HG03558 (cell line): ENCODE data around the gene HBS1L.

ENCODE experiments used
- ATAC-seq: cut with Tn5 transposase; IDR thresholded peaks from one replicate; pipeline ENCODE4 v1.9.1; 2021; ENCODE audit warnings: moderate number of reproducible peaks; ENCODE audit not compliant: unreplicated experiment; ENCODE audit errors: extremely low read depth

HBS1L gene

DNA sequence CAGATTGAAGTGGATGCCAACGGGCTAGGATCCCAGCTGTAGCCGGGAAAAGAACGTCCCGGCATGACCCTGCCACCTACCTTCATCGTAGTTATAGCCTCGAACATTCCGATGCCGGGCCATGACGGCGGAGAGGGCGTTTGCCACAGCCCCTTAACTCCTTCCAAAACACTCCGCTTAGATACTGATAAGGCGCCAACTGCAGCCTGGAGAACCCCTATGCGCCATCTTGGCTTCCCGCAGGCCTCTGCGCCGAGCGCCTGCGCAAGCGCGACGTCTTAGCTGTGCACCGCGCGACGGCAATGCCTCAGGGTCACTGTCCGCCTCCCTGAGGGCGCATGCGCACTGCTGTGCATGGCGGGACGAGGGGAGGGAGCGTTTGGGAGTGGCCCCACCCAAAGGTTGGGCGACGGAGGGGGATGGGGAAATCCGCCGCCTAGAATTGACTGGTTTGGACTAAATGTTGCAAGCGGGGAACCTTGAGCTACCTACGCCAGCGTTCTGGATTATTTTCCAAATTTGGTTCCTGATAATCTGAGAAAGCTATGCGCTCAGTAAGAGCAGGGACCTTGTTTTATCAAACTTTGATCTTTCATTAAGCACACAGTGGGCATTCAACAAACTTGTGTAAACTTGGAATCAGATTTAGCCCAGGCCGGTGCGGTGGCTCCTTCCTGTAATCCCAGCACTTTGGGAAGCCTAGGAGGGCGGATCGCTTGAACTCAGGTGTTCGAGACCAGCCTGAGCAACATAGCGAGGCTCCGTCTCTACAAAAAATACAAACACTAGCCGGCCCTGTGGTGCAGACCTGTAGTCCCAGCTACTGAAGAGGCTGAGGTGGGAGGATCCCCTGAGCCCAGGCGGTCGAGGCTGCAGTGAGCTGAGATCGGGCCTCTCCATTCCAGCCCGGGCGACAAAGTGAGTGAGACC lies at the start of gene HBS1L:
Gene HBS1L (minus strand): TSS at position 254 of the 930 bp plus-strand sequence. CDS start 131 bp downstream, at position 123.
- peak; percentile 90 for ATAC-seq

DNA sequence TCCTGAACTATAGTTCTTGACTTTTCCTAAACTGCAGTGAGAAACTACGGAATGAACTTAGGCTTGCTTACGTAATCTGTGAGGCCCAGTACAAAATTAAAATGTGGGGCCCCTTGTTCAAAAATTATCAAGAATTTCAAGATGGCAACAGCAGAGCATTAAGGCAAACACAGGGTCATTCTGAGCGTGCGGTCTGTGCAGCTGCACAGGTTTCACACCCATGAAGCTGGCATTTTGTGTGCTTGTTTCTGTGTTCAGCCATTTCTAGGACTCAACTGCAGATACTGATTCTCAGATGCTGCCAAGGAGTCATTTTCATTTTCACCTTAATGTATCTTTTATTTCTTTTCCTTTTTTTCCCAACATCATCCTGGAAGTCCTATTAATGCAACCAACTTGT lies 49.6 kb upstream of the HBS1L start:
- no peak for ATAC-seq

DNA sequence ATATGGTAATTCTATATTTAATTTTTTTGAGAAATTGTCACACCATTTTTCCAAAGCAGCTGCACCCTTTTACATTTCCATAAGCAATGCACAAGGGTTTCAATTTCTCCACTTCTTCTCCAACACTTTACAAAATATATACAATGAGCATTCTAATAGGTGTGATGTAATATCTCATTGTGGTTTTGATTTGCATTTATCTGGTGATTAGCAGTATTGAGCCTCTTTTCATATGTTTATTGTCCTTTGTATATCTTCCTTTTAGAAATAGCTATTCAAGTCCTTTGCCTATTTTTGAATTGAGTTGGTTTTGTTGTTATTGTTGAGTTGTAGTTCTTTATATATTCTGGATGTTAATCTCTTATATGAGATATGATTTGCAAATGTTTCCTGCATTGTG lies 47.6 kb upstream of the HBS1L start:
- ATAC-seq: no peak

DNA sequence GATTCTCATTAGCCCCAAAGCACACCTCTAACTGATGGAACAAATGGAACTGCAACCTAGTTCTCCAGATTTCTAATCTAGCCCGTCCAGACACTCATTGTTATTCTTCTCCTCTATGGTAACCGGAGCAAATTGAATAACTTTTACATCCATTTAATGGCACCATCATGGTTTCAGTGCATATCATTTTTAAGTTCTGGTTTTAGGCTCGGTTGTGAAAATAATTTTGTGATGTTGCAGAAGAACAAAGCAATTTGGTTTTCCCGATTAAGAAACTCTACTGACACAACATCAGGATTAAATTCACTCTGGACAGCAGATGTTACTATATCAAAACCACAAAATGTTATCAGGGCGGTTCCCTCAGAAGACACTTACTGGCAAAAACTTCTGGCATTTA lies 42.5 kb upstream of the HBS1L start:
- no peak for ATAC-seq

DNA sequence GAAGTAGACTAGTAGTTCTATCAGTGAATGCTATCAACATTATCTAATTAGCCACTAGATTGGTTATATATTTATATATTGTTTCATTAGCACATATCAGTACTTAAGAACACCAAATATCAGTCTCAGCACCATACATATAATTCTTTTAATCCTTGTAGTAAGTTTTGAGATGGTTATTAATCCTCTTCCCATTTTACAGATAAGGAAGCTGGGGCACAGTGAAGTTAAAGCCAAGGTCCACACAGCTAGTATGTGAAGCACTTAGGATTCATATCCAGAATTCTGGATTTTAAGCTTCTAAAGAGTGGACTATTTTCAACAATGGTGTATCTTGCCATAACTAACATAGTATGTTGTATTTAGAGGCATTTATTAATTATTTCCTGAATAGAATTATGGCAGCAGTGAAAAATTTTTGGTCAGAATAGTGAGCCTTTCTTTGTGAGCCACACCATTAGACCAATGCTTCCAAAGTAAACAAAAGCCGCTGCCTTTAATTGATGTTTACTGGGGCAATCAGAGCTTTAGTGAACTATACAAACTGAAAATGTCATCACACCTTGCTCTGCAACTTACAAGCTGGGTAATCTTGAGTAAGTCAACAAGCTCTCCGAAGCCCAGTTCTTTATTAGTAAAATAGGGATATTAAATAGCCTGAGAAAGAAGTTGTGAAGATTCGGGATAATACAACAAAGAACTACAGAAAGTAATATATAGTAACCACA lies 41.9 kb upstream of the HBS1L start:
- ATAC-seq: no peak

DNA sequence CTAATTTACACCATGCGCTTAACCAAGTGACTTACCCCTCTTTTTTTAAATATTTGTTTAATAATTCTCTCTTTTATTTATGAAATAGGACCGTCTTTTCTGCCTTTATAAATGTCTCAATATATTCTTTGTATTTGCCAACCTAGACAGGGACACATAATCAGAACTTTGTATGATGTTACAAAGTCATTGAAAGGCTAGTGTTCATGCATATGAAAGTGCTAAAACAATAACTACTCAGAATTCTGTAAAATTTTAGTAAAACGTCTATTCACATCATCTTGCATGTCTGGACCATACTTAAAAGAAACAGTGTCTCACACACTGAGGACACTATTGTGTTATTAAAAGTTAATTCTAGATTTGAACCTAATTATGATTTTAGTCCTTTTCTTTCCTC lies 41.1 kb upstream of the HBS1L start:
- ATAC-seq: no peak

DNA sequence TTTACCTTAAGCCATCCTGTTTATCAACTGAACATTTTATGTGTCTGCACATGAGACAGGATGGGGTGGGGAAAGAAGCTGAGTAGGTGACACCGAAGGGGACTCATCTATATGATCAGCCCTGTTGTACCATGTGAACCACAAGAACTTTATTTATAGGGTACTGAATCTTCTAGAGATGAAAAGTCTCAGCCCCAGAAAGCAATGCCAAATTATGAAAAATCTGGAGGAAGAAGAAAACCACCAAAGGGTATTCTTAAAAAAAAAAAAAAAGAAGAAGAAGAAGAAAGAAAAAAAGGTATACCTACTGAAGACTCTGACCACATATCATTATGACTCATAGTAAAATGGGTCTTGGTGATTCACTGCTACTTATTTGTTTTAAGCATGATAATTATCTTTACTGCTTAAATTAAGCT lies 39.8 kb upstream of the HBS1L start:
- no peak for ATAC-seq

DNA sequence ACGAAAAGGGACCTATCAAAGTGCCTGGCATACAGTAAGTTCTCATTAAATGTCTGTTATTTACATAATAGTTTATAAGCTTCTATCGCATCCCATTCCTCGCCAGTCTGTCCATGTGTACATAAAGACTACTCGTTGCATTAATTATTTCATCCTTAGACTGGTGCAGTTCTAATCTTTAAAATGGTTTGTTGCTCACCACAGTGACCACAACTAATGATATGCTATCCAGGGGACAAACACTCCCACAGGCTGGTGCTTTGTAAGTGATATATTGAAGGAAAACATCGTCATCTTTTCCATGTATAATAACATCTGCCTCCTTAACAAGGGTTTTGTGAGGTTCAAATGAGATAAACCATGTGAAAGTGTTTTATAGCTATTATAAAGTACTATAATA lies 39.0 kb upstream of the HBS1L start:
- no peak for ATAC-seq

DNA sequence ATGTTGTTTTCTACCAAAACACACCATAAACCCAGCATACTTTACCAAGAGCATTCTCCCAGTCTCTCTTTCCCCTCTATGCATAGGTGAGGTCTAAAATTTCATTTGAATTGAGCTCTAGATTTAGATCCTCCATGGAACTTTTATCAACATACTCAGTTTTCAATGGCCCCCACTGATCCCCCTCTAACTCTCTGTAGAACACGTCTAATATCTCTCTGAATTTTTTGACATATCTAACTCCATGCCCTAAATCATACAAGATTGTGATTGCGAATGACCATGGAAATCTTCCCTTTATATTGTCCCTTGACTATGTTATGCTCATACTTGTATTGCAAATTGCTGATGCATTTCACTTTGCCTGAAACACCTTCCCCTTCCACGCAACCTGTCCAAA lies 38.1 kb upstream of the HBS1L start:
- ATAC-seq: no peak

DNA sequence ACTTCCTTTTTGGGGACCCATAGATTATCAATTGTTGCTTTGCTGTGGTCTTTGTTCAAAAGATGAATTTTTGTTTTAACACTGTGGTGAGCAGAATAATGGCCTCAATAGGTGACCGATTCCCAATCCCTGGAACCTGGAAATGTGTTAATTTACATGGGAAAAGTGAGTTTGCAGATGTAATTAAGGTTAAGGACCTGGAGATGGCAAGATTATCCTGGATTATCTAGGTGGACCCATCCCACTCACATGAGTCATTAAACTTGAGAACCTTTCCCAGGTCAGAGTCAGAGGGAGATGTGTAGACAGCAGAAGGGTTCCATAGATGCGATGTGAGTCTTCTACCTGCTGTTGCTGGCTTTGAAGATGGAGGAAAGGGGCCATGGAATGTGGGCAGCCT lies 36.2 kb upstream of the HBS1L start:
- ATAC-seq: no peak

DNA sequence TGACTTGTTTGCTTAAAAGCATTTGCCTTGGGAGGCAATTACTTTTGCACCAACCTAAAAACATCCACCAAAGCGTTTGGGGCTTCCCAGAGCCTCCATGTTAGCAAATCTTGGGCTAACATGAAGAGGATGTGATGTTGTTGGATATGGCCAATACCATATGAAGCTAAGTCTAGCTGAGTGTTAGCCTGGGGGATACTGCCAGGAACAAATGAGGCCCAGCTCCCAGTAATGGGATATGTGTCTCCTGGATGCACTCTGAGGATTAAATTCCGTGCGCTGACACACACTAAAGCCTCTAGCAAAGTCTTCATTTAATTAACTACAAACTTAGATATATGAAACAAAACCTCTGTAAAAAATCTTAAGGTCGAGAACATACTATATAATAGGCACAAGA lies 35.3 kb upstream of the HBS1L start:
- ATAC-seq: no peak

DNA sequence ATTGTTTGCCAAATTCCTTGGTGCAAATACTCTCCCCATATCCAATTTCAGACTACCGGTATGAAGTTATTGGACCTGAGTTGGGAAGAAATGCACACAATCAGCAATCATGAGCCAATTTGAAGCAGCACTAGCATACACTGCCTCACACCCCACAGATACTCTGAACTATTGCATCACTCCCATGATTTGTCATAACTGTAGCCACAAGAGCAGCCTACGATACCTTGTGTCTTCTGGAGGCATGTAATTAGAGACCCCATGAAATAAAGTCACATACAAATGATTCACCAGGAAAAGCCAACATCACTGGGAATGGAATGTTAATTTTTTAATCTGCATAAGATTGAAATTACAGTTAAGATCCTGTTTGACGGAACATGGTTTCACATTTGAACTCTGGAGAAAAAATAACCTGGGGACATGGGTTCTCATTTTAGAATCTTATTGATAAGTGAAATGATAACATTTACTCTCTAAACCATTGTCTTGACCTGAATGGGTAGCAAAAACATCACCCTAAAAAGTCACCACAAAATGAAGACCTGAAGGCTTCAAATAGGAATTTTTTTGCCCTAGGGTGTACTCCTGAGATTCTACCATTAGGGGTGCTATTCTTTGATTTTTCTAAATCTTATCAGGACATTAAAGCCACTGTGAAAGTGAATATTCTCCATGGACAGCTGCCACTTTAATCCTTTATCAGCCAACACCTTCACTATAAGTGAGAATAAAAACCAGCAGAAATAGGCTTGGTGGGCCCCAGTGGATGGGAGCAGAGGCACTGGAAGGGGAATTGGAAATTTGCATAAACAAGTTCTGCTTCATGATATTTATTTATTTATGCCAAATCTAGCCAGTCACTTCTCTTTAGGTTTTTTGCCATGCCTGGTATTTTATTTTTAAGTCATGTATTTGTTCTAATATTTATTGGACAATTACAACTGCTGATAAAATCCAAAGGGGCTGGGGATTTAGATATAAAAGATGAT lies 34.5 kb upstream of the HBS1L start:
- peak; percentile 75 for ATAC-seq

DNA sequence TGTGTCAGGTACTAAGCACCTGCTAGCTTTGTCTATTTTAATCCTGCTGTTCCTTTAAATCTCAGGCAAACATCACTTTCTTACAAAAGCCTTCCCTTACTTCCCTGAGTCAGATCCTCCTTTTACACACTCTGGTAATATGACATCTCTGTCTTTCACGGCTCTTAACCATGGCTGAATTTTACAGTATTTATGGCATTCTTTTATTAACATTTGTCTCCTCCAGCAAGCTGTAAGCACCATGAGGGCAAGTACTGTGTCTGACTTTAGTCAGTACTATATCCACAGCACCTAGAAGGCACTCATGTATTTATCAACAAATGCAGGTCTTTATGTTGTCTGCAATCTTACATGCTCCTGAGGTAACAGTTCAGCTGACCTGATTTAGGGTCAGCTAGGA lies 33.7 kb upstream of the HBS1L start:
- ATAC-seq: peak; percentile 2

DNA sequence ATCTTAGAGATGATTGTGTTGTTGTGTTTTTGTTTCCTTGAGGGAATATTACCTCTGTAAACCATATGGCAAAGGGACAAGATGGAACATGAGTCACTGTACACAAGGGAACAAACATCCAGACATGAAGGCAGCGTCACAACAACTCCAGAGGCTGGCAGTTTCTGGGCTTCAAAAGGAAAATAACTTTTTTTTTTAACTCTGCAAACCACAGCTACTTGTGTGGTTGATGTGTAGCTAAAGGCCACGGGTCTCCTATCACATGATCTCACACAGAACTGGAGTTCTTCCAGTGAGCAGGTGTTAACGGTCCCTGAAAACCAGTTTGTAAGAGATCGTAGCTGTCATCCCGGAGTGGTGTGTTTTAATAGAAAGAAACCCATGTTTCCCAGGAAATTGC lies 33.2 kb upstream of the HBS1L start:
- ATAC-seq: no peak

DNA sequence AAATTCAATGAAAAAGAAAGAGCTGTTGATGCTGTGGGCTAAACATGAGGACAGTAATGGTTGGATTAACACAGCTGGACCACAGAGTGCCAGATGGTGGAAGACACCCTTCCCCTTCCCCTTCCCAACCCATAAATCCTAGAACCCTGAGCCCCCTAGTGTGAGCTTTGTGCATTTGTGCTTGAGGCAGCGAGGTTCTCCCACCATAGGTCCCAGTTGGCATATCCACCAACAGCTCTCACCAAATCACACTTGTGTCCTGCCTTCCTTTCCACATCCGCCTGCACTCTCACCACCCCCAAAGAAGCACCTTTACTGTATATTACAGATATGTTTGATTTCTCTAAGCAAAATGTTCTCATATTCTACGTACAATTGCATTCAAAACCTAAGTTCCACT lies 32.8 kb upstream of the HBS1L start:
- ATAC-seq: no peak

DNA sequence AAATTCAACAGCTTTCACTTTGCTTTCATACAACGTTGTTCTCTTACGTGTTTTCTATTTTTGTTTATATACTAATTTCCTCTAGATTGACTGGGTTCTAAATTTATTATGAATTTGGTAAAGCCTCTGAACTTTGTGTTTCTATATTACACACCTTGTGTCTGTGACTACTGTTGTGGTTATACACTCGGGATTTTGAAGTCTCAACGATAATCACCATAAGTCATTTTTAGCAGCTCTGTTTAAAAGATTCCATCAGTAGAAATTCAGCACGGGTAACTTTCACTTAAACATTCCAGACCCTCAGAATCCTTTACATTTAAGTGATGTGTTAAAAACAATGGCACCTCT lies 31.8 kb upstream of the HBS1L start:
- no peak for ATAC-seq

DNA sequence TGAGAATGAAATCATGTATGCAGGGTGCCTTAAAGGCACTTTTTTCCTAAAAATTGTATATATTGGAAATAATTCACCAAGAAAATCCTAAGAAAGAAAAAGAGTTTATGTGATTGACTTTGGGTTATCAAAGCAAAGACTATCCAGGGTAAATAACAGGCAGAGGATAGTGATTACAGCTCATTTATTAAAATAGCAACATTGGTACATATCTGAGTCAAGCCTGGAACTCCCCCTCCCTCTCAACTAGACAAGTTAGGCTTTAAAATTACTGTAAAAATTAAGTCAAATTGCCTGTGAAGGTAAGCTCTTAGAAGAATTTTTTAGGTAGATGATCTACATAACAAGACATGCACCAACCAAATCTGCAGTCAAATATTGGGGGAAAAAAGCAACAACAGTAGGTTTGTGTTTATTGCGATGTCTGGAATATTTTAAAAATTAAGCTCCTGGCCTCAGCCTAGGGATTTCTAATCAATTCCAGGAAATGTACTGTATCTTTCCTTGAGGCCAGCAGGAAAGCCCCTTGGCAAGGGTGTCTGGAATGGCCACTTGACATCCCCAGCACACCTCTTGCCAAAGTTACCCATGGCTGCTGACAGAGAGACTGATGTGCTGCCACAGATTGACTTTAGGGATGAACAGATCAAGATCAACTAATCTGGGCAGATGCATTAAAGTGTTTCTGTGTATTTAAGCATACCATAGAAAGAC lies 31.2 kb upstream of the HBS1L start:
- no peak for ATAC-seq

DNA sequence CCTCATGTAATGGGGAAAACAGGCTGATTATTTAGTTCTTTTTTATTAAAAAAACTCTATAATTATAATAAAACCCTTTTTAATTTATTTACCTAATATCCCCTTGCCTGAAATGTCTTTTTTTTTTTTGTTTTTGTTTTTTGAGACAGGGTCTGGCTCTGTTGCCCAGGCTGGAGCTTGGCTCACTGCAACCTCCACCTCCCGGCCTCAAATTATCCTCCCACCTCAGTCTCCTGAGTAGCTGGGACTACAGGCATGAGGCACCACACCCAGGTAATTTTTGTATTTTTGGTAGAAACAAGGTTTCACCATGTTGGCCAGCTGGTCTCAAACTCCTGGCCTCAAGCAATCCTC lies 30.3 kb upstream of the HBS1L start:
- ATAC-seq: no peak

DNA sequence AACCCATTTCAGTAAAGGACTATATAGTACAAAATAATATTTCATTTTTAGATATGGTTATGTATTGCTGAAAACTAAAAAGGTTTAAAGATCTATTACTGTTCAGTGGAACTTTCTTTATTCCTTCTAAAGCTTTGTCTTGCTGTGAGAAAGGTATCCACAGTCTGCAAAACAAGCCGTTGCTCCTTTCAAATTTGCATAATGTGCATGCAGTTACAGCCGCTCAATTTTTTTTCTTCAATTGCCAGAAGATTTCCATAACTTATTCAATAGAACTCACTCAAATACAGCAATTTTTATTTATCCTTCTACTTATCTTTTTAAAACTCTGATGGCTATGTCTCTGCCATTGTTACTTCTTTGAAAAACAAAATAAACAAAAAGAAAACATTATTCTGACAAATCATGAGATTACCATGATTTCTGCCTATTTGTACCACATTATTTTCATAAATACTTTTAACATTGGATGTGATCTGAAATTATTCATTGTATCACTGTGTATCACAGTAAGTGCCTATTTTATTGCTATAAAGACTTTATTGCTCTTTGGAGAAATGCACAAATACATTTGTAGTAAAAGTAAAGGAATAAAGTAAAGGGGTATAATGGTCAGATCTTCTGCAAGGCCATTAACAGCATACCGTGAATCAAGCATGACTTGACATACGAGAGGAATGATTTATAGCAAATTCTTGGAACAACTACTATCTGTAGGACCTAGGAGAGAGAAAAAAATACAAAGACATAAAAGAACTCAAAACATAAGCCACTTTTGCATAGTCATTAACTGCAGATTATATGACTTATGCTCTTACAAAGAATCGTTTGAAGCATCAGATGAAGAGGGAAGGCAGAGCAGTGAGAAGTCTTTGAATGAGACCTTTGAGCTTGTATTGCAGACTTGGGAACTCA lies 29.6 kb upstream of the HBS1L start:
- no peak for ATAC-seq
